Measurements from ENCODE around the gene TNS3.

Gene TNS3

DNA sequence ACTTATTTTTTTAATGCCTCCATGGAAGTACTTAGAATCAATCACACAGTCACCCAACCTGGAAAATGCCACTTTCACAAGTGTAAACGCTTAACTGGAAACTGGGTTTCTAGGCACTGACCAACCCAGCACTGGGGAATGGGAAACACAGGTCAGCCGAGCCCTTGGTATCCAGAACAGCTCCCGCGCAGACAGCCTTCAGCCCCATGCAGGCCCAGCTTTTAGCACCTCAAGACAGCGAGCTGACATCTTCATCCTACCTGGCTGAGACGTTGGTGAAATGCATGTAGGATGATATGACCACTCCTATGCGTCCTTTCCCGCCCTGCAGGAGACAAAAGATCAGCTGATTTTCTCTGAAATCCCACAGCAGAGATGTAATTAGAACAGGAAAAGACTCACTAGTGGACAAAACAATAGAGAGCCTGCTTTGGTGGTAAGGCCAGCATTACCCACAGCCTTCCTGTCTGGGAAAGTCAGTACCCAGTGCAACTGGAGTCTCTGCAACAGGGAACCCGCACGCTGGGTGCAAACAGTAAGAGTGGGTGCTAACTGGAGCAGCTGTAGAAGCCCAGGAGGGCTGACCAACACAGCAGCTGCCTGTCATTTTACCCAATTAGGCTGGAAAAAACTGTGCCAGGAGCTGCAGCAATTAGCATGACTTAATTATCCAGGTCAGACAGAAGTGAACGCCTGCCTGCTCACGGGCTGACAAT, 153.7 kb downstream of the TNS3 start:
- no peak for DNase-seq (ENCODE audit: low read depth)

- no peak for DNase-seq (ENCODE audit: low read depth)
Observed at GRCh38 chr7:47427051-47427643, 154.8 kb downstream of the TNS3 start.

GRCh38 chr7:47424523-47424922, 157.4 kb downstream of the TNS3 start:
- no peak for DNase-seq (ENCODE audit: low read depth)

GRCh38 chr7:47423196-47423595, 158.7 kb downstream of the TNS3 start:
- no peak for DNase-seq (ENCODE audit: low read depth)

GRCh38 chr7:47422611-47423010, 159.3 kb downstream of the TNS3 start:
- no peak for DNase-seq (ENCODE audit: low read depth)

GRCh38 chr7:47421456-47421855, 160.5 kb downstream of the TNS3 start:
- no peak for DNase-seq (ENCODE audit: low read depth)

GRCh38 chr7:47420122-47420780, 161.7 kb downstream of the TNS3 start:
- no peak for DNase-seq (ENCODE audit: low read depth)

DNA sequence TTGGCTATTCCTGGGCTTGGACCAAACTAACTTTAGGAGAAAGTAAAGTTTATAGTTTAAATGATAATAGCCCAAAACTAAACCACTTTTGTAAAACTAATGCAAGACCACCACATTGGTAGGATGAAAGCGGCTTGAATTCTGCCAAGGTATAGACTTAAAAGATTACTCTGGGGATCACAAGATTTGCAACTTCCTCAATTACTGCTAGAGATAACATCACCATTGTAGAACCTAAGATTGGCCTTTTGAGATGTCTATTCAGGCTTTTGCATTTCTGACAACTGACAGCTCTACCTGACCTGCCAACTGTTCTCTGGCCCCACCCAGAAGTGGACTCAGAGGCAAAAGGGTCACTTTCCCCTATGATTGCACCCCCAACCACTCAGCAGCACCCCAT, 162.4 kb downstream of the TNS3 start:
- DNase-seq (ENCODE audit: low read depth), result no peak

DNA sequence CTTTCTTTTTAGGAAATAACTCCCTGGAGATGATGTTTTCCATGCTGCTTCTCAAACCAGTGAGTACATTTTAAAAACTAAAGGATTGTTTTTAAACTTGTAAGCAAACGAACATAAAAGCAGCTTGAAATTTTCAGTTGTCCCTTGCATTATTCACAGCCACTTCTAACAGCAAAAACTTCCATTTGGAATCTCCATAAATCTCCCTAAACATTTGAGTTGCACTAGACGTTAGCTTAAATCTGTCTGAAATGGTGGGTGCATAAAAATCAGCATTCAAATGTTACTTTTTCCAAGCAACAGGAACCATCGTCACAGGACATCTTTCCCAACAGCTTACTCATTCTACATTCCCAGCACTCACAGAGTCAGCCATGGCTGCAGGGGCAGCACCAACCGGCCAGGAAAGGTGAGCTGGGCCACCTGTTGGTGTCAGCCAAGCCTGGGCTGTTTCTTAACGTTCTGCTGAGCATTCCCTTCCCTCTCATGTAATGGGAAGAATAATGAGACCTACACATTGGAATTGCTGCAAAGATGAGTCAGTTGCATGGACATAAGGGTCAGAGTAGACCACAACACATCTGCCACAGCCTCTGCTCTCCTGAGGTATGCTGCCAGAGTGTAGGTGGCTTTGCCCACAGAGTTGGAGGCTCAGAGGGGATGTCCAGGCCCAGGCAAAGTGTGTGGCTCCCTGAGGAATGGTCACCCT, 163.2 kb downstream of the TNS3 start:
- no peak for DNase-seq (ENCODE audit: low read depth)

- DNase-seq (ENCODE audit: low read depth), result no peak
Observed at GRCh38 chr7:47416492-47417480, 165.1 kb downstream of the TNS3 start.

DNA sequence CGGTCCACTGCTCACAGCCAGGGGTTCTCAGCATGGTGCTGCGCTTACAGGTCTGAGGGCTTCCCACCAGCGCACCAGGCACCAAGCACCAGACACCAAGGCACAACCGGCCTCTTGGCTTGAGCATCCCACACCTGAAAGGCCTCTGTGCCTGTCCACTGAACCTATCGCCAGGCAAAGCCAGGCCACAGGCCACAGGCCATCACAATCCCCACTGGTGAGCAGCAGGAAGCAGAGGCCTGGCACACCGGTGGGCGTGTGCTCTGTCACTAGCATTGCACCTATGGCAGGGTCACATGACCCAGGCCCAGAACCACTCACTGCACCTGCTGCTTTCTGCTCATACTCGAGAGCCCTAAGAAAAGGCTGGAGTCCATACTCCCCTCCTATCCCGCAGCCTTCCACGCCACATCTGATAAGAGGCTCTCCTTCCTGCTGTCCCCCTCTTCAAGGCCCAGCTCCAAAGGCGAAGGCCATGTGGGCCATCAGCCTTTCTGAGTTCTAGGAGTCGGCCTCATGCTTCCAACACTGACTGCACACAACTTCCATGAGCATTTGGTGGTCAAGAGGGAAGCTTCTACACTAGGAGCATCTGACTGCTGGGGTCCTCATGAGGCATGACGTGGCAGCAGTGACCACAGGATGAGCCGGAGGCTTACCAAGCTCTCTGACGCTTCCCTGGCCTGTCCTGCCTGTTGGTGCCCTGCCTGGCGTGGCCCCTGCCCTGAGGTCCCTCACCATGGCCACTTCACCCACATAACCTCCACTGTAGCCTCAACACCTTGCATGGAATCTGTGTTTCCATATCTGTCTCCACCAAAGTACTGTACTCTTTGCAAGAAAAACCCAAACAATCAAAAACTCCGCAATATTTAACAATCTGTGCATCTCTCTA, 166.3 kb downstream of the TNS3 start:
- DNase-seq (ENCODE audit: low read depth), result no peak

DNA sequence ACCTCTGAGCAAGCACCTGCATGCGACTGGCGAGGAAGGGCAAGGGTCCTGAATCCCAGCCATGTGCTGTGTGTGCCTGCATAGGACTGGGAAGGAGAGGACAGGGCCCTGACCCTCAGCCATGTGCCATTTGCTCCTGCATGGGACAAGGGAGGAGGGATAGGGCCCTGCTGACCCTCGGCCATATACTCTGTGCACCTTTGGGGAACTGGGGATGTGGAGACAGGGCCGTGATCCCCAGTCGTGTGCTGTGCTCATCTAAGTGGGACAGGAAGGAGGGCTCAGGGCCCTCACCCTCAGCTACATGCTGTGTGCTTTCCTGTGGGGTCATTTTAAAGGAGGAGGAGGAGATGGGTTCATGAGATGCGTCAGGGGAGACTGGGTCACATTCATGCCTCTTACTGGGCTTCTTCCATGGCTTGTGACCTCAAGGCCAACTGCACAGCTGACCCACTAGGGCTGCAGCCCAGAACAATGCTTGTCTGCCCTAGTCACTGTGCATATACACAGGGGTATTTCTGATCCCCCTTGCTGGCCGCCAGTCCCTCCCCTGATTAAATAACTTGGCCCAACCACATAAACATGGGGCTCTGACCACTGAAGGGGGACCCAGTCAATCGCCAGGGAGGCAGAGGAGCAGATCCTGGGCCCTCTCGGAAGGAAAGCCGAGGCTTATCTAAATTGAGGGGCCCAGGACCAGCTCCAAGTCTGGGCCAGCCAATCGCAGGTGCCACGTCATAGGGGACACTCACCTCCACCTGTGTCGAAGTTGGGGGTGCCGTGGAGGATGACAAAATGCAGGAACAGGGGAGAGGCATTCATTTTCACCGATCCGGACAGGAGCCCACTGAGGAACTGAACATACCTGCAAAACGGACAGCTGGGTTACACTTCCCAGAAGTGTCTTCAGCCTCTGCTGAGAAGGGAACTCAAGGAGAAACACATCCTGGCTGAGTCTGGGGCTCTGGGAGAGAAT, 167.3 kb downstream of the TNS3 start:
- no peak for DNase-seq (ENCODE audit: low read depth)

DNA sequence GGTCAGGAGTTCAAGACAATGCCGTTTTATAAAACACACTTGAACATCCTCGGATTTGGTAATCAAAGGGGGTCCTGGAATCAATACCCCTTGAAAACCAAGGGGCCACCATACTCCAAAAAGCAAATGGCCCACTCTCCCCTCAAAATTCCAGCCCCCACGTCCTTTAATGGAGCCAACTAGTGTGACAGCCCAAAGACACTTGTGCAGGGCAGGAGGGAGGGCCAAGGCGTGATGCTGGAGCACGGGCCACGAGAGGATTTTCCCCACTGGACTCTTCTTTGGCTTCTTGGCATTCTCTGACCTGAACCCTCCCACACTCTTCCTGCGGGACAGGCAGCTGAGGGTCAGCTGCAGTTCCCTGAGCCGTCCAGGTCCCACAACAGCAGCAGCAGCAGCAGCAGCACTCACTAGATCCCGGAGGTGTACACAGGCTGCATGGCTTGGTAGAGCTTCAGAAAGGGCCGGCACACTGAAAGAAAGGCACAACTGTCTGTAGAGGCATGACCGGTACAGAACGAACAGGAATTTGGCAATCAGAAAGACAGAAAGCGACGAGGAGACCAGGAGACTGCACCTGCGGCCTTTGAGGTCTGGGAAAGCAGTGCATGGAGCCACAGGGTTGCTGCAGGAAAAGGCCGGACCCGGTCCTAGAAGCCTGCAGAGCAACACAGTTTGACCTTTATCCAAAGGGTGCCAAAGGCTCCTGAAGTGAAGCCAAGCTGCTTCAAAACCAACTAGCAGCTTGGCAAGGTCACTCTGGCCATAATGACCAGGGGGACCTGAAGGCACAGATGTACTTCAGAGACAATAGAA, 168.2 kb downstream of the TNS3 start:
- DNase-seq (ENCODE audit: low read depth), result no peak

DNA sequence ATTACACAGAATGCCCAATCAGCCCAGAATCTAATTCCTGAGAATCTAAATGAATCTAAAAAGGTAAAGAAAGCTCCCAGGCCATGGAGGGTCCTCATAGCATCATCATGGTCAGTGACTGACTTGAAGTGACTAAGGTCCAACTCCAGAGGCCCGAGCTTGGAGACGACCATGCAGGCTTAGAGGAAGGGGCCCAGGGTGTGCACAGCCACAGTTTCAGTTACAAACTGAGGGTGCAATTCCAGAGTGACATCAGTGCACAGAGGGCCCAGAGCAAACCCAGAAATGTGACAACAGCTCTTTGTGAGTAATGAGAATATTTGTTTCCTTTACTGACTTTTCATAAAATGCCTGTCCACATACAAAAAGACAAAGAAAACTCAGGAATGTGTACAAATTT, 170.0 kb downstream of the TNS3 start:
- no peak for DNase-seq (ENCODE audit: low read depth)

DNA sequence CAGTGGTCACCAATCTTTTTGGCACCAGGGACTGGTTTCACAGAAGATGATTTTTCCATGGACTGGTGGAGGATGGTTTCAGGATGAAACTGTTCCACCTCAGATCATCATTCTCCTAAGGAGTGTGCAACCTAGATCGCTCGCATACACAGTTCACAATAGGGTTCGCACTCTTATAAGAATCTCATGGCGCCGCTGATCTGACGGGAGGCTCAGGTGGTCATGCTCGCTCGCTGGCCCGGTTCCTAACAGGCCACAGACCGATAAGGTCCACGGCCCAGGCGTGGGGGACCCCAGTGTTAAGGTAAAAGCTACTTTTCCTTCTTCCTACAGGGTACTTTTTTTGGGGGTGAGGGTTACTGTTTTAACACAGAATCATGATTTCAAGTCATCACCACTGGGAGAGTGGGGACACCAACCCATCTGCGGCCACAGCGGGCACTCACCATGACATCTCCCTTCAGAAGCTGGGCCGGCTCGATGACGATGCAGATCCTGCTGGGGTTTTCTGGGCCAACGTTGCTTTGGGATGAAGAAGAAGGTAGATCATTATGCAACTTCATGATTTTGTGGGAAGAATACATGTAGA, 170.5 kb downstream of the TNS3 start:
- no peak for DNase-seq (ENCODE audit: low read depth)

GRCh38 chr7:47408675-47409074, 173.2 kb downstream of the TNS3 start:
- no peak for DNase-seq (ENCODE audit: low read depth)

DNA sequence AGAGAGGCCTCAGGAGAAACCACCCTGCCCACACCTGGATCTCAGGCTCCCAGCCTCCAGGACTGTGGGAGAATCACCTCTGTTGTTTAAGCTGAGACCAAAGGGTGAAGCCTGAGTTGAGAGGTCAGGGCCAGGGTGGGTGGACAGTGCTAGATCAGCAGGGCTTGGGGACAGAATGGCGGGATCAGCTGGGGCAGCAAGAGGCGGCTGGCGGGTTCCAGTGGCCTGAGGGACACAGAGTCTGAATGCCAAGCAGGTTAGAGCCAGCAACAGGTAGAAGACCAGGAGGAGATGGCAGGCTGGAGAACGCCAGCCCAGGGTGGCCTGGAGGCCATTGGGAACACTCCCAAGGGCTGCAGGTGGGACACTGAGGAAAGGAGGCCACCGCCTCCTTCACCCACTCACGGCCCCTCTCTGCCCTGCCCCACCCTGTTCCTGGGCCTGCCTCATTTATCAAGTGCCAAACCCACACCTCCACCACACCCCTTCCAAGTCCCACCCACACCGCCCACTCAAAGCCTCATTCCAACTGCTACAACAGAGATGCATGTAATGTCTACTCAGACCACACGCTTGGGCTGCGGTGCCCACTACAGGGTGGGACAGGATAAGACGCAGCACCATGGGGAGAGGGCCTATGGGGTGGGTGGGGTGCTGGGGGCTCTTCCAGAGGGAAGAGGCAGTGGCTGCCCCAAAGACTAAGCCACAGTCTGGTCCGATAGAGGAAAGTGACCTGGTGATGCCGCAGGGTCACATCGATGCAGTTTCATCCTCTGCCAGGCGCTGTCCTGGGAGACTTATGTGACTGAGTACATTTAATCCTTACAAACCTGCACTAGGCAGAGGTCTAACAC, 173.9 kb downstream of the TNS3 start:
- DNase-seq (ENCODE audit: low read depth), result no peak

All from CMK (cell line).